Measurements from ENCODE around the gene RELN. TPM values are rescaled to one million over a fixed set of nuclear protein-coding genes. Genes with fewer than 3 reads are reported as not detected.

The RELN gene
- total RNA-seq, 1 experiment from 2014 or later, result 0.10 TPM

DNA sequence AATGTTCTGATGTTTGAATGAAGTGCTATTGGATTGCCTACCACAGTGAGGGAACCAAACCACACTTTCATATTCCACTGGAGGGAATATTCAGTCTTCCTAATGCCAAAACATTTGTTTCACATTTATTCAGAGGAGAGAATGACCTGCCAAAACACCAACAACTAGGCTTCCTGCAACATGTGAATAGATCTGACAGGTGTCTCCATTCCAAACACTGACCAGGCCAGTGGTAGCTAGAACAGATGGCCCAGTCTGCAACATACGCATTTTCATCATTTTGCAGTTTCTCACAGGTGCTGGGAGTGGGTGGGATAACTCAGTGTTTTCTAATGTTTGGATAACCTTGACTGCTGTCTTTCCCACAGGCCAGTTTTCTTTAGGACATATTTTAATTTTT, 110.0 kb downstream of the RELN start:
- no peaks in the 10 kb centered on the region for H3K36me3 ChIP-seq (ENCODE audit: control insufficient read depth, insufficient read depth, low read length)
- no peak for DNase-seq (ENCODE audit: low read depth, low spot score)
- no peaks in the 10 kb centered on the region for H3K4me1 ChIP-seq (ENCODE audit: control insufficient read depth, insufficient read depth, low read length)
- BruUV-seq (replicated peaks), result no TSS peak
- no peak overlapping the region for H3K27ac ChIP-seq (ENCODE audit: low read length)
- no peak for ATAC-seq
- no peaks in the 10 kb centered on the region for H3K27me3 ChIP-seq (ENCODE audit: control insufficient read depth, insufficient read depth, low read length)
- POLR2A ChIA-PET, result no interaction called here
- CTCF ChIA-PET, result no interaction called here
- TF ChIP-seq CTCF (IDR thresholded peaks at IDR 0.05) (no peak), SIN3A (IDR thresholded peaks at IDR 0.05; ENCODE audit: borderline replicate concordance, insufficient read depth, low read depth, low read length) (no peak), TCF7L2 (IDR thresholded peaks at IDR 0.05; ENCODE audit: low read depth, low read length) (no peak), POLR2AphosphoS5 (IDR thresholded peaks at IDR 0.05; ENCODE audit: low read depth, low read length) (no peak)
- TF ChIP-seq, protein P1, sequence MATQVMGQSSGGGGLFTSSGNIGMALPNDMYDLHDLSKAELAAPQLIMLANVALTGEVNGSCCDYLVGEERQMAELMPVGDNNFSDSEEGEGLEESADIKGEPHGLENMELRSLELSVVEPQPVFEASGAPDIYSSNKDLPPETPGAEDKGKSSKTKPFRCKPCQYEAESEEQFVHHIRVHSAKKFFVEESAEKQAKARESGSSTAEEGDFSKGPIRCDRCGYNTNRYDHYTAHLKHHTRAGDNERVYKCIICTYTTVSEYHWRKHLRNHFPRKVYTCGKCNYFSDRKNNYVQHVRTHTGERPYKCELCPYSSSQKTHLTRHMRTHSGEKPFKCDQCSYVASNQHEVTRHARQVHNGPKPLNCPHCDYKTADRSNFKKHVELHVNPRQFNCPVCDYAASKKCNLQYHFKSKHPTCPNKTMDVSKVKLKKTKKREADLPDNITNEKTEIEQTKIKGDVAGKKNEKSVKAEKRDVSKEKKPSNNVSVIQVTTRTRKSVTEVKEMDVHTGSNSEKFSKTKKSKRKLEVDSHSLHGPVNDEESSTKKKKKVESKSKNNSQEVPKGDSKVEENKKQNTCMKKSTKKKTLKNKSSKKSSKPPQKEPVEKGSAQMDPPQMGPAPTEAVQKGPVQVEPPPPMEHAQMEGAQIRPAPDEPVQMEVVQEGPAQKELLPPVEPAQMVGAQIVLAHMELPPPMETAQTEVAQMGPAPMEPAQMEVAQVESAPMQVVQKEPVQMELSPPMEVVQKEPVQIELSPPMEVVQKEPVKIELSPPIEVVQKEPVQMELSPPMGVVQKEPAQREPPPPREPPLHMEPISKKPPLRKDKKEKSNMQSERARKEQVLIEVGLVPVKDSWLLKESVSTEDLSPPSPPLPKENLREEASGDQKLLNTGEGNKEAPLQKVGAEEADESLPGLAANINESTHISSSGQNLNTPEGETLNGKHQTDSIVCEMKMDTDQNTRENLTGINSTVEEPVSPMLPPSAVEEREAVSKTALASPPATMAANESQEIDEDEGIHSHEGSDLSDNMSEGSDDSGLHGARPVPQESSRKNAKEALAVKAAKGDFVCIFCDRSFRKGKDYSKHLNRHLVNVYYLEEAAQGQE (IDR thresholded peaks at IDR 0.05; ENCODE audit: insufficient read depth in 1 of 2, low read depth in 2 of 2, low read length in 1 of 2), result no peak
- intact Hi-C loops (cut with micrococcal nuclease; ENCODE audit: unreplicated experiment) (no loop called here), in situ Hi-C loops (cut with HindIII; ENCODE audit: low pct_unique_long_range_greater_than_20kb, low sequenced_read_pairs) (no loop called here)
- H3K4me3 ChIP-seq (ENCODE audit: low read depth in 2 of 2, low read length in 2 of 2), result no peak overlapping the region
- no peaks in the 10 kb centered on the region for H3K9me3 ChIP-seq (ENCODE audit: control insufficient read depth, insufficient read depth, low read depth, low read length)

- in situ Hi-C loops (cut with HindIII; ENCODE audit: low pct_unique_long_range_greater_than_20kb, low sequenced_read_pairs), result no loop called here
- H3K9me3 ChIP-seq (ENCODE audit: control insufficient read depth, insufficient read depth, low read depth, low read length), result no peaks in the 10 kb centered on the region
- BruUV-seq (replicated peaks), result no TSS peak
- TF ChIP-seq SIN3A (IDR thresholded peaks at IDR 0.05; ENCODE audit: borderline replicate concordance, insufficient read depth, low read depth, low read length), result no peak
- no peak for TF ChIP-seq CTCF (IDR thresholded peaks at IDR 0.05)
- no peak for TF ChIP-seq TCF7L2 (IDR thresholded peaks at IDR 0.05; ENCODE audit: low read depth, low read length)
- no peak for TF ChIP-seq POLR2AphosphoS5 (IDR thresholded peaks at IDR 0.05; ENCODE audit: low read depth, low read length)
- TF ChIP-seq, protein P1 (IDR thresholded peaks at IDR 0.05; ENCODE audit: insufficient read depth in 1 of 2, low read depth in 2 of 2, low read length in 1 of 2), result no peak
- H3K36me3 ChIP-seq (ENCODE audit: control insufficient read depth, insufficient read depth, low read length), result no peaks in the 10 kb centered on the region
- CTCF ChIA-PET, result no interaction called here
- H3K4me3 ChIP-seq (ENCODE audit: low read depth in 2 of 2, low read length in 2 of 2), result no peak overlapping the region
- intact Hi-C loops (cut with micrococcal nuclease; ENCODE audit: unreplicated experiment), result no loop called here
- POLR2A ChIA-PET, result no interaction called here
- H3K27me3 ChIP-seq (ENCODE audit: control insufficient read depth, insufficient read depth, low read length), result no peaks in the 10 kb centered on the region
- ATAC-seq (no peak), DNase-seq (ENCODE audit: low read depth, low spot score) (no peak)
- H3K27ac ChIP-seq (ENCODE audit: low read length), result no peak overlapping the region
- H3K4me1 ChIP-seq (ENCODE audit: control insufficient read depth, insufficient read depth, low read length), result no peaks in the 10 kb centered on the region
These were observed 111.9 kb downstream of the RELN start for GRCh38 chr7:103877565-103877964.

All from Panc1 (cell line).